HepG2 (cell line): Measurements from ENCODE around the gene CYP19A1. TPM values are rescaled to one million over a fixed set of nuclear protein-coding genes. Genes with fewer than 3 reads are reported as not detected.

ENCODE experiments used
- ATAC-seq: fragments of 200-7000 bp; cut with Tn5 transposase; 3 replicates; pipeline ENCODE4 v1.9.1; 2020; ENCODE audit warnings: mild to moderate bottlenecking, moderate library complexity
- BruUV-seq: library from RNA; stranded (reverse); fragments of 400-500 nt; replicated peaks from 2 replicates; lab custom pipeline; 2021; lab: Mats Ljungman, UMichigan
- CTCF ChIA-PET: fragments of 300-600 bp; formaldehyde crosslinking; extraction: SDS; loops from one replicate; lab custom pipeline; 2021; ENCODE audit warnings: low total read pairs, inconsistent platforms, low intra/inter-chr PET ratio; lab: Yijun Ruan, JAX
- POLR2A ChIA-PET: fragments of 350-600 bp; sonication (Branson Sonifier 250); formaldehyde crosslinking; loops from one replicate; lab custom pipeline; 2020; ENCODE audit warnings: antibody characterized with exemption, inconsistent platforms; lab: Yijun Ruan, JAX
- DNase-seq: peaks from one replicate; pipeline ENCODE4 v3.0.0-alpha.2; 2015; ENCODE audit warnings: low spot score
- FAIRE-seq: peaks from 3 replicates; lab custom pipeline; 2011; peaks lifted over from hg19 to GRCh38; lab: Jason Lieb, UNC
- H2AFZ ChIP-seq: one replicate; pipeline ENCODE4 v1.6.1; 2011; ENCODE audit warnings: low read length, inconsistent platforms
- H3K27ac ChIP-seq: fragments of 300-600 bp; 3 replicates; pipeline ENCODE4 v1.8.0; 2011; ENCODE audit warnings: mixed run types, mild to moderate bottlenecking, mixed read lengths, low read length, inconsistent platforms; ENCODE audit not compliant: insufficient read depth; ENCODE audit errors: extremely low read length
- H3K27me3 ChIP-seq, 2 experiments: fragments of 200-600 bp in 1 of 2; 2 replicates in 1 of 2; 3 replicates in 1 of 2; pipeline versions ENCODE4 v1.6.0 to v1.8.0; 2011; ENCODE audit warnings: low read length in 2 of 2, mild to moderate bottlenecking in 2 of 2, moderate library complexity in 2 of 2, inconsistent platforms in 1 of 2; ENCODE audit not compliant: insufficient read depth in 2 of 2, control insufficient read depth in 1 of 2
- H3K36me3 ChIP-seq, 2 experiments: fragments of 200-600 bp in 1 of 2; replicated peaks in 1 of 2; 2 replicates in 1 of 2; 3 replicates in 1 of 2; pipeline versions ENCODE4 v1.5.1 to v1.8.0; 2011; ENCODE audit warnings: low read length in 2 of 2, inconsistent platforms in 1 of 2; ENCODE audit not compliant: insufficient read depth in 2 of 2, control insufficient read depth in 1 of 2
- H3K4me1 ChIP-seq: 2 replicates; pipeline ENCODE4 v1.5.1; 2012; ENCODE audit warnings: low read length, inconsistent platforms; ENCODE audit not compliant: insufficient read depth
- H3K4me2 ChIP-seq: 2 replicates; pipeline ENCODE4 v1.6.0; 2011; ENCODE audit warnings: low read depth, low read length, inconsistent platforms
- H3K4me3 ChIP-seq, 3 experiments: fragments of 200-600 bp in 1 of 3; sonication (generic), shearing (Covaris generic) in 1 of 3; replicated peaks in 1 of 3; 2 replicates each; pipeline ENCODE4 v1.5.1; 2011 to 2016; ENCODE audit warnings: low read length in 3 of 3, inconsistent platforms in 2 of 3, low read depth in 2 of 3, mild to moderate bottlenecking in 2 of 3, control low read depth in 1 of 3, mixed read lengths in 1 of 3; ENCODE audit not compliant: insufficient read depth in 1 of 3
- H3K79me2 ChIP-seq: one replicate; pipeline ENCODE4 v1.6.1; 2011; ENCODE audit warnings: low read length, inconsistent platforms; ENCODE audit not compliant: insufficient read depth
- H3K9ac ChIP-seq: 2 replicates; pipeline ENCODE4 v1.6.0; 2011; ENCODE audit warnings: mild to moderate bottlenecking, low read depth, low read length, inconsistent platforms; ENCODE audit not compliant: insufficient read depth
- H3K9me3 ChIP-seq: 2 replicates; pipeline ENCODE4 v1.5.1; 2012; ENCODE audit warnings: mild to moderate bottlenecking, low read length
- H4K20me1 ChIP-seq: 2 replicates; pipeline ENCODE4 v1.6.0; 2011; ENCODE audit warnings: inconsistent platforms, mild to moderate bottlenecking, low read length, moderate library complexity; ENCODE audit not compliant: insufficient read depth
- ATF4 ChIP-seq, 2 experiments: fragments of 450-650 bp in 1 of 2; sonication (generic) in 1 of 2; formaldehyde crosslinking; IDR thresholded peaks; 2 replicates each; pipeline versions ENCODE4 v1.5.0 to v1.8.0; 2020 to 2022; ENCODE audit warnings: mild to moderate bottlenecking in 1 of 2, missing genetic modification reagents in 1 of 2
- CBX5 ChIP-seq: sonication (generic); formaldehyde crosslinking; IDR thresholded peaks from 2 replicates; pipeline ENCODE4 v1.4.0; 2020; ENCODE audit warnings: missing genetic modification reagents, borderline replicate concordance
- CERS6 ChIP-seq: sonication (generic); formaldehyde crosslinking; IDR thresholded peaks from 2 replicates; pipeline ENCODE4 v1.5.0; 2020; ENCODE audit warnings: missing genetic modification reagents
- GPBP1L1 ChIP-seq: sonication (generic); formaldehyde crosslinking; IDR thresholded peaks from 2 replicates; pipeline ENCODE4 v1.5.0; 2020; ENCODE audit warnings: mild to moderate bottlenecking, missing genetic modification reagents
- HNF1B ChIP-seq: sonication (generic); formaldehyde crosslinking; IDR thresholded peaks from 2 replicates; pipeline ENCODE4 v1.5.1; 2020; ENCODE audit warnings: mild to moderate bottlenecking, moderate library complexity, missing genetic modification reagents
- ISL2 ChIP-seq: sonication (generic); formaldehyde crosslinking; IDR thresholded peaks from 2 replicates; pipeline ENCODE4 v1.5.0; 2020; ENCODE audit warnings: missing genetic modification reagents
- KLF12 ChIP-seq: sonication (generic); formaldehyde crosslinking; IDR thresholded peaks from 2 replicates; pipeline ENCODE4 v1.4.0; 2020; ENCODE audit warnings: missing genetic modification reagents, borderline replicate concordance
- MAFF ChIP-seq: IDR thresholded peaks from 2 replicates; pipeline ENCODE4 v1.6.1; 2011; ENCODE audit warnings: low read depth, low read length, improper control_type of control experiment
- NCOA1 ChIP-seq: sonication (generic); formaldehyde crosslinking; IDR thresholded peaks from 2 replicates; pipeline ENCODE4 v1.9.0; 2021; ENCODE audit warnings: missing genetic modification reagents
- NCOA2 ChIP-seq: sonication (generic); formaldehyde crosslinking; IDR thresholded peaks from 2 replicates; pipeline ENCODE4 v1.8.0; 2022; ENCODE audit warnings: inconsistent platforms
- PREB ChIP-seq: sonication (generic); formaldehyde crosslinking; IDR thresholded peaks from 2 replicates; pipeline ENCODE4 v1.4.0; 2020; ENCODE audit warnings: missing genetic modification reagents
- ZNF138 ChIP-seq: sonication (generic); formaldehyde crosslinking; IDR thresholded peaks from 2 replicates; pipeline ENCODE4 v1.5.0; 2020; ENCODE audit warnings: mild to moderate bottlenecking, low read depth, missing genetic modification reagents
- ZNF224 ChIP-seq: sonication (generic); formaldehyde crosslinking; IDR thresholded peaks from 2 replicates; pipeline ENCODE4 v1.5.0; 2020; ENCODE audit warnings: mild to moderate bottlenecking, missing genetic modification reagents
- ZNF280D ChIP-seq: sonication (generic); formaldehyde crosslinking; IDR thresholded peaks from 2 replicates; pipeline ENCODE4 v1.5.1; 2020; ENCODE audit warnings: mild to moderate bottlenecking, missing genetic modification reagents
- ZSCAN20 ChIP-seq: sonication (generic); formaldehyde crosslinking; IDR thresholded peaks from 2 replicates; pipeline ENCODE4 v1.4.0; 2020; ENCODE audit warnings: missing genetic modification reagents, mild to moderate bottlenecking, borderline replicate concordance
- WGBS: methylation state at CpG from one replicate; pipeline ENCODE4 v1.1.6; 2017; ENCODE audit warnings: low lambda C conversion rate; 5-methylcytosine and 5-hydroxymethylcytosine counted together
- in situ Hi-C: cut with HindIII; loops from 2 replicates; pipeline ENCODE4 v1.10.0; 2017; ENCODE audit warnings: low pct_unique_long_range_greater_than_20kb; ENCODE audit not compliant: extremely low pct_ligation_motif_present
- intact Hi-C: fragments of 100-400 bp; cut with micrococcal nuclease; formaldehyde crosslinking; loops from one replicate; pipeline ENCODE4 v1.10.0; 2022; ENCODE audit not compliant: unreplicated experiment
- polyA plus RNA-seq, 8 experiments: library from polyadenylated mRNA; depleted of rRNA in 3 of 8; stranded (reverse) in 7 of 8; unstranded in 1 of 8; fragments of >200 nt; fragmentation: Illumina TruSeq in 4 of 8; extraction: Trizol in 4 of 8; gene quantifications; 2 replicates each; pipeline versions ENCODE4 v1.2.1 to v1.2.3, GENCODE V29; 2011 to 2016; ENCODE audit warnings: low read depth in 4 of 8, missing spikeins in 1 of 8, mixed read lengths in 1 of 8; ENCODE audit not compliant: insufficient read depth in 1 of 8
- total RNA-seq, 5 experiments: library from RNA; depleted of rRNA; stranded (reverse); fragments of >200 nt; fragmentation: Illumina TruSeq; extraction: Trizol; gene quantifications; 2 replicates each; pipeline ENCODE4 v1.2.3, GENCODE V29; 2016; ENCODE audit warnings: low read depth in 1 of 5

Gene CYP19A1
- total and polyA plus RNA-seq, 2 of the 13 experiments (the other 11 are each of a cell fraction or from before 2014, with no cell fraction given) = 10.9 to 23.0 TPM

GRCh38 chr15:51255533-51255932 is 82.9 kb downstream of the CYP19A1 start (continued):
- TF ChIP-seq GPBP1L1 = no peak
- no peak for TF ChIP-seq NCOA2 (CRISPR knock-in tag)
- no peak for TF ChIP-seq NCOA1
- TF ChIP-seq HNF1B (CRISPR knock-in tag) = no peak
- no peak for TF ChIP-seq ZNF138 (CRISPR knock-in tag)
- TF ChIP-seq MAFF = no peak
- no peak for TF ChIP-seq ZNF224 (CRISPR knock-in tag)

GRCh38 chr15:51253366-51253765 is 85.0 kb downstream of the CYP19A1 start:
- Histone ChIP-seq H3K9me3 (no peaks in the 10 kb centered on the region), H3K4me1 (no peaks in the 10 kb centered on the region), H4K20me1 (no peaks in the 10 kb centered on the region), H3K9ac (no peak overlapping the region), H3K27me3 (no peaks in the 10 kb centered on the region), H3K27ac (no peak overlapping the region), H3K36me3 (no peaks in the 10 kb centered on the region), H3K4me3 (no peak overlapping the region), H3K79me2 (no peaks in the 10 kb centered on the region), H3K4me2 (no peak overlapping the region), H2AFZ (no peak overlapping the region)
- ATAC-seq = no peak
- ChIA-PET POLR2A (no interaction called here), CTCF (no interaction called here)
- DNase-seq = no peak
- FAIRE-seq = no peak
- intact Hi-C loops (no loop called here), in situ Hi-C loops (no loop called here)
- 82% methylated on average over 2 of the region's 2 CpGs for WGBS
- BruUV-seq = no TSS peak
- TF ChIP-seq ZSCAN20 (CRISPR knock-in tag) (no peak), ZNF280D (CRISPR knock-in tag) (no peak), CERS6 (CRISPR knock-in tag) (no peak), CBX5 (no peak), PREB (CRISPR knock-in tag) (no peak), ATF4 (CRISPR knock-in tag; IDR thresholded peaks at IDR 0.05) (no peak), ISL2 (CRISPR knock-in tag) (no peak), KLF12 (no peak)
